ENCODE results near the gene ARHGAP10. TPM values are rescaled to one million over a fixed set of nuclear protein-coding genes. Genes with fewer than 3 reads are reported as not detected.
"Not testable (repeated sequence)": the region's sequence is repeated elsewhere in the genome, so short reads cannot be mapped to it uniquely, and the experiment has no call there.

The ARHGAP10 gene
- total RNA-seq, 4 donors from 2014 or later, result 153 to 404 (median 215) TPM

- Histone ChIP-seq H3K9me3 (peaks cover 0 to 20% (median 0%) of the 10 kb centered on the region in 3 donors), H3K27ac (no peak overlapping the region), H3K27me3 (no peaks in the 10 kb centered on the region), H3K4me1 (peaks cover 0 to 10% (median 0%) of the 10 kb centered on the region in 3 donors), H3K36me3 (peaks cover 0 to 84% of the 10 kb centered on the region in 2 donors), H3K4me3 (no peak overlapping the region)
- 74 to 100% methylated on average over 1 to 7 of the region's 7 CpGs for WGBS, 2 donors (ENCODE audit: low coverage in 1 of 2)
- ATAC-seq, result no peak
- TF ChIP-seq, protein P1, sequence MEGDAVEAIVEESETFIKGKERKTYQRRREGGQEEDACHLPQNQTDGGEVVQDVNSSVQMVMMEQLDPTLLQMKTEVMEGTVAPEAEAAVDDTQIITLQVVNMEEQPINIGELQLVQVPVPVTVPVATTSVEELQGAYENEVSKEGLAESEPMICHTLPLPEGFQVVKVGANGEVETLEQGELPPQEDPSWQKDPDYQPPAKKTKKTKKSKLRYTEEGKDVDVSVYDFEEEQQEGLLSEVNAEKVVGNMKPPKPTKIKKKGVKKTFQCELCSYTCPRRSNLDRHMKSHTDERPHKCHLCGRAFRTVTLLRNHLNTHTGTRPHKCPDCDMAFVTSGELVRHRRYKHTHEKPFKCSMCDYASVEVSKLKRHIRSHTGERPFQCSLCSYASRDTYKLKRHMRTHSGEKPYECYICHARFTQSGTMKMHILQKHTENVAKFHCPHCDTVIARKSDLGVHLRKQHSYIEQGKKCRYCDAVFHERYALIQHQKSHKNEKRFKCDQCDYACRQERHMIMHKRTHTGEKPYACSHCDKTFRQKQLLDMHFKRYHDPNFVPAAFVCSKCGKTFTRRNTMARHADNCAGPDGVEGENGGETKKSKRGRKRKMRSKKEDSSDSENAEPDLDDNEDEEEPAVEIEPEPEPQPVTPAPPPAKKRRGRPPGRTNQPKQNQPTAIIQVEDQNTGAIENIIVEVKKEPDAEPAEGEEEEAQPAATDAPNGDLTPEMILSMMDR (IDR thresholded peaks at IDR 0.05), result no peak
- TF ChIP-seq POLR2AphosphoS5 (IDR thresholded peaks at IDR 0.05), result no peak
- TF ChIP-seq EP300 (IDR thresholded peaks at IDR 0.05), result no peak
- TF ChIP-seq POLR2A (IDR thresholded peaks at IDR 0.05), result no peak
These were observed 348.1 kb downstream of the ARHGAP10 start for GRCh38 chr4:148079961-148080360.

DNA sequence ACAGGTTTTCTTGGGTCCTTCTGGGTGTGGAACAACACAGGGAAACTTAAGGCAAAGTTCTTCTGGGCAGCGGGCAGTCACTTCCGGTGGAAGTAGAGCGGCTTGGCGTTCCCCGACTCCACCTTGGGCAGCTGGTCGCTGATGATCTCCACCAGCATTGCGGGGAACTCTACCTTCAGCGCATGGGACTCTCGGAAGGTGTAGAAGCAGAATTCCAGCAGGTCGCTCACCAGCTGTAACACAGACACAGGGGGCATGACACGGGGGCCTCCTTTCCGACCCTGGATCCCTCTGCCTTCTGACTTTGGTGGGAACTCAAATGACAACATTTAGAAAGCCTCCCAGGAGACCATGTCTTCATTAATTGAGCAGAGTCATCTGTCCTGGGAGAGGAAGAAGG, 349.4 kb downstream of the ARHGAP10 start:
- Histone ChIP-seq H3K27ac (no peak overlapping the region), H3K9me3 (peaks cover 0 to 7% (median 0%) of the 10 kb centered on the region in 3 donors), H3K36me3 (peaks cover 0 to 71% of the 10 kb centered on the region in 2 donors), H3K4me3 (no peak overlapping the region), H3K4me1 (peaks cover 0 to 10% (median 0%) of the 10 kb centered on the region in 3 donors), H3K27me3 (no peaks in the 10 kb centered on the region)
- no peak for TF ChIP-seq POLR2AphosphoS5 (IDR thresholded peaks at IDR 0.05)
- TF ChIP-seq, protein P1 (IDR thresholded peaks at IDR 0.05), result no peak
- no peak for TF ChIP-seq POLR2A (IDR thresholded peaks at IDR 0.05)
- TF ChIP-seq EP300 (IDR thresholded peaks at IDR 0.05), result no peak
- no CpG with 5 or more reads among the region's 12 CpGs for WGBS, 2 donors (ENCODE audit: low coverage in 1 of 2)
- ATAC-seq, result no peak

- Histone ChIP-seq H3K27ac (no peak overlapping the region), H3K9me3 (peaks cover 0 to 3% (median 0%) of the 10 kb centered on the region in 3 donors), H3K36me3 (peaks cover 0 to 66% of the 10 kb centered on the region in 2 donors), H3K27me3 (no peaks in the 10 kb centered on the region), H3K4me1 (peaks cover 0 to 10% (median 0%) of the 10 kb centered on the region in 3 donors), H3K4me3 (no peak overlapping the region)
- no peak for TF ChIP-seq POLR2AphosphoS5 (IDR thresholded peaks at IDR 0.05)
- TF ChIP-seq POLR2A (IDR thresholded peaks at IDR 0.05), result no peak
- TF ChIP-seq, protein P1 (IDR thresholded peaks at IDR 0.05), result no peak
- no peak for TF ChIP-seq EP300 (IDR thresholded peaks at IDR 0.05)
- WGBS, 2 donors (ENCODE audit: low coverage in 1 of 2), result 88 to 100% methylated on average over 2 of the region's 3 CpGs
- no peak for ATAC-seq
These were observed 349.9 kb downstream of the ARHGAP10 start for GRCh38 chr4:148081745-148082144.

- H3K27ac ChIP-seq, ATAC-seq, H3K27me3 ChIP-seq, H3K9me3 ChIP-seq, H3K4me3 ChIP-seq, H3K4me1 ChIP-seq: not testable (repeated sequence)
- H3K36me3 ChIP-seq, result peaks cover 0 to 53% of the 10 kb centered on the region in 2 donors
- WGBS, 2 donors (ENCODE audit: low coverage in 1 of 2), result 100% methylated on average over 1 of the region's 4 CpGs; no CpG with 5 or more reads in 1 of the 2 donors
These were observed 351.2 kb downstream of the ARHGAP10 start for GRCh38 chr4:148083073-148083472.

DNA sequence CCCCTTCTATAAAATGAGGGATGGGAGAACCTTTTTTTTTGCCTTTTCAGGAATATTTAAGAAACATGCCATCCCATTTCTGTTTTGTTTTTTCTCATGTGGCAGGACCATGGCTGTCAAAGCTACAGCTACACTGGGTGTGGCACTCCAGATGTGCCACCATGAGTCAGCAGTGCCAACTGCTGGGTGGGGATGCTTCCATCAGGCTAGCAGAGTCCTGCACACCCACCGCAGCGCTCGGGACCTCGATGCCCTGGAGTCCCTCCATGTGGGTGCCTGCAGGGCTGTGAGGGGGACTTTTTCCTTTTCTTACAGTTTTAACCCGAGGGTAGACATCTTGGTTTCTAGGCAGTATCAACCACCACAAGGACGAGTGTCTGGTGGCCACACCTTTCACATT, 357.7 kb downstream of the ARHGAP10 start:
- Histone ChIP-seq H3K27ac (no peak overlapping the region), H3K4me1 (peaks cover 0 to 12% (median 0%) of the 10 kb centered on the region in 3 donors), H3K27me3 (no peaks in the 10 kb centered on the region), H3K4me3 (no peak overlapping the region), H3K36me3 (peaks cover 0 to 10% of the 10 kb centered on the region in 2 donors), H3K9me3 (no peaks in the 10 kb centered on the region)
- no peak for ATAC-seq
- 96% methylated on average over 4 of the region's 6 CpGs; no CpG with 5 or more reads in 1 of the 2 donors for WGBS, 2 donors (ENCODE audit: low coverage in 1 of 2)
- TF ChIP-seq POLR2A (IDR thresholded peaks at IDR 0.05) (no peak), EP300 (IDR thresholded peaks at IDR 0.05) (no peak), POLR2AphosphoS5 (IDR thresholded peaks at IDR 0.05) (no peak)
- TF ChIP-seq, protein P1 (IDR thresholded peaks at IDR 0.05), result no peak

Data from gastroesophageal sphincter (tissue), 4 donors.